Left hindlimb (tissue), 1 donor: ENCODE data around the gene IGFL4.

Source experiments
- DNase-seq: peaks from one replicate; pipeline ENCODE4 v3.0.0-alpha.2; 2018

Gene IGFL4

GRCh38 chr19:46060012-46060411 is 19.2 kb upstream of the IGFL4 start:
- no peak for DNase-seq

GRCh38 chr19:46058778-46059177 is 18.0 kb upstream of the IGFL4 start:
- no peak for DNase-seq

DNA sequence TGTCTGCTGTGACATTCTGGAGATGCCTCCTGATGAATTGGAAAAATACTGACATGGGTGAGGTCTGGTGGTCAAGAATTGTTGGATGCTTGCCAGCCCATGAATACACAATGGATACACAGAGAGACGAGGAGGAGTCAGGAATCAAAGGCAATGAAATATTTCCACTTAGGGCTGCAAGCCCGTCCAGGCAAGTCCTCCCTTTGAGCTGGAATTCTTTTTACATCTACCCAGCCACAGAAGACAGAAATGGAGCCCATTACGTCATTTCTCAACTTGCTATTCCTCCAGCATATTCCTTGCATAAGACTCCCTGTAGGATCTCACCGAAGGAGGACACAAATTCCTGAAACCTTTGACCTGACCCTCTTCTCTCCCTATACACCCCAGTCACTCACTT is 15.7 kb upstream of the IGFL4 start:
- no peak for DNase-seq

- no peak for DNase-seq
These were observed 12.1 kb upstream of the IGFL4 start for GRCh38 chr19:46052896-46053295.

GRCh38 chr19:46049597-46049996 is 8.8 kb upstream of the IGFL4 start:
- no peak for DNase-seq

DNA sequence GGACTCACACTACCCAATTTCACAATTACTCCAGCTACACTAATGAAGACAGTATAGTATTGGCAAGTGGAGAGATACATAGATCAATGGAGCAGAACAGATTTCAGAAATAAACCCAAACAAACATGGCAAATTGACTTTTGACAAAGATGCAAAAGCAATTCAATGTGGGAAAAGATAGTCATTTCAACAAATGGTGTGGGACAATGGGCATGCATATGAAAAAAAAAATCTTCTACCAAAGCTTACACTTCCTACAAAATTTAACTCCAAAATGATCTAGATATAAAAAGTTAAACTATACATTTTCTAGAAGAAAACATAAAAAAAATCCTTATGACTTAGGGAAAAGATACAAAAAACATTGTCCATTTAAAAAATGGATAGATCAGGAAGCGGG is 2.7 kb upstream of the IGFL4 start:
- no peak for DNase-seq

GRCh38 chr19:46042252-46042883 is 1.6 kb upstream of the IGFL4 start:
- no peak for DNase-seq

DNA sequence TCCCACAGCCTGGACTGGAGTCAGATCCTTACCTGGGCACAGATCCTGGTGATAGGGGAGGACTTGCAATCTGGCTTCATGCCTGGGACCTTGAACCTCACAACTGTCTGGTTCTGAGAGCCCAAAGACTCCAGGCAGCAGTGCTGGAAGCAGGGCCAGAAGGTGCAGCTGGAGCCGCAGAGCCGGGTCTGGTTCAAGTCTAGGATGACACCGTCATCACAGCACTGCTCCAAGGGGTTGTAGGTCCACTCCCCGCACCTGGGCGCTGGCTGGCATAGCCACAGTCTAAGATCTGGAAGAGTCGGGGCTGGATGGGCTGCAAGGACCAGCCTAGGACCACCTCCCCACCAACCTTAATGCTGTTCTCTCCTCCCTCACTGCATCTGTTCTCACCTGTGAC is 677 bp downstream of the IGFL4 start:
- DNase-seq = no peak

GRCh38 chr19:46036744-46037128 is 4.1 kb downstream of the IGFL4 start:
- DNase-seq = no peak

DNA sequence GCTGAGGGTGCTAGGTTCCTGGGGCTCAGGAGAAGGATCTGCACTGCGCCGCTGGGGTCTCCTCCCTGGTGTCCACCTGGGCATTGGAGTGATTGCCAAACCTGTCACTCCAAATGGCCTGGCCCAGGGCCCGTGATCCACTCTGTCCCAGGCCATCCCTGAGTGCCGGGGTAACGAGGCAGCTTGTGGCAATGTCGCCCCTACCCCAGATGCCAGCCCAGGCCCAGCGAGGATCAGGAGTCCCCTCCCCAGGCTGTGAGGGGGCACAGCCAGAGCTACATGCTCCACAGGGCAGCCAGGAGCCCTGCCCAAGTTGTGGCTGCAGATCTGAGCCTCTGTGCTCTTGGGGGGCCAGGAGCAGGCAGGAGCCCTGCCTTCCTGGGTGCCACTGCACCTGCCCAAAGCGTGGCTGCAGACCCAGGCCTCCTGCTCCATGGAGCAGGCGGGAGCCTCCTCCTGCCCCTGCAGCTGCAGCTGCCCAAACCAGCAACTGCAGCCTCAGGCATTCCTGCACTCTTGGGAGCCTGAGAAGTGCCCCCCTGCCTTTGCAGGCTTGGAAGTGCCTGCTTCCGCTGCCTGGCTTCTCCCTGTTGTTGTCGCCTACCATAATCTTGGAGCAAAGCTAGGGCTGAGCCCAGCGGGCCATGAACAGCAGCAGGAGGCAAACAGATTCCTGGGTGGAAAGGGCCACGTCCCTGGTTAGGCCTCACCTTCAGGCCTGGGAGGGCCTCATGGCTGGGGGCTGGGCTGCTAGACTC is 4.6 kb downstream of the IGFL4 start:
- no peak for DNase-seq

DNA sequence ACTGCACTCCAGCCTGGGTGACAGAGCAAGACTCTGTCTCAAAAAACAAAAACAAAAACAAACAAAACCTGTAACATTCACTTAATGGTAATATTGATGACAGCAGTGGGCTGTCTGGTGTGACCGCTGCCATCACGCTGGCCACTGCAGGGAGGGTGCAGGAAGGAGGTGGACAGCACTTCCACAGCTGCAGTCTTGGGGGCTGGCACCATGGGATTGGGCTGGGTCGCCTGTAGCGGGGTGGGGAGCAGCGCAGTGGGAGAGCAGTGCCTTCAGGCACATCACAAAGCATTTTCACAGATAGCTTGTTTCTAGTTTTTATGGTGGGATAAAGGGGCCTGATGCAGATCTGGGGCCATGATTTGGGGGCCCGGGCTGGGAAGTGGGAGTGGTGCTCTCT is 5.3 kb downstream of the IGFL4 start:
- DNase-seq = no peak

- no peak for DNase-seq
These were observed 7.4 kb downstream of the IGFL4 start for GRCh38 chr19:46033401-46033800.

DNA sequence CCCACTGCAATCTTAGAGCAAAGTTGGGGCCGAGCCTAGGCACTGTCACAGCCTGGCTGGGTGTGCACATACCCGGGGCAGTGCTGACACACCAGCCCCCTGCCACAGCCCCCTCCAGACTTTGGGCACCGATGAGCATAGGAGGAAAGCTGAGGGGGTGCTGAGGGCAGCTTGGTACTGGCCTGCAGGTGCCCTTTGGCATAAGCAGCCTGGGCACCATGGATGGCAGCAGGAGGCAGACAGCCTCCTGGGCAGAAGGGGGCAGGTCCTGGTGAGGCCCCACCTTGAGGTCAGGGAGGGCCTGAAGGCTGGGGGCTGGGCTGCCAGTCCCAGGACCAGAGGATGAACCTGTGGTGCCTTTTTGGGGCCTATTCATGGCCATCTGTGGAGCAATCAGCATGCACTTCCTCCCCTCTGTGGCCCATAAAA is 8.2 kb downstream of the IGFL4 start:
- DNase-seq = no peak

- DNase-seq = no peak
These were observed 8.8 kb downstream of the IGFL4 start for GRCh38 chr19:46031781-46032596.

GRCh38 chr19:46030812-46031550 is 9.8 kb downstream of the IGFL4 start:
- DNase-seq = no peak

DNA sequence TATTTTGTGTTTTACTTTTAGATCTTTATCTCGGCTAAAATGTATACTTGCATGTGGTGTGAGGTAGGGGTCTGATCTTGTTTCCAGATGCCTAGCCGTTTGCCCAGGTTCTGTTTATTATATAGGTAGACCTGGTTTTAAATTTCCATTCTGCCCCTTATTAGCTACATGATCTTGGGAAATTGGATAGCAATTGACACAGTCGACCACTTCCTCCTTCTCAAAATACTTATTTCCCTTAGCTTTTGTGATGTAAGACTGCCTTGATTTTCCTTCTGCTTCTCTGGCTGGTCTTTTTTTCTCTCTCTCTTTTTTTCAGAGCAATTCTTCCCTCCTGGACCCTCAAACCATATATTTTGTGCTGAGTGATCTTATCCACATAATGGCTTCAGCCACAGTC is 15.0 kb downstream of the IGFL4 start:
- no peak for DNase-seq

DNA sequence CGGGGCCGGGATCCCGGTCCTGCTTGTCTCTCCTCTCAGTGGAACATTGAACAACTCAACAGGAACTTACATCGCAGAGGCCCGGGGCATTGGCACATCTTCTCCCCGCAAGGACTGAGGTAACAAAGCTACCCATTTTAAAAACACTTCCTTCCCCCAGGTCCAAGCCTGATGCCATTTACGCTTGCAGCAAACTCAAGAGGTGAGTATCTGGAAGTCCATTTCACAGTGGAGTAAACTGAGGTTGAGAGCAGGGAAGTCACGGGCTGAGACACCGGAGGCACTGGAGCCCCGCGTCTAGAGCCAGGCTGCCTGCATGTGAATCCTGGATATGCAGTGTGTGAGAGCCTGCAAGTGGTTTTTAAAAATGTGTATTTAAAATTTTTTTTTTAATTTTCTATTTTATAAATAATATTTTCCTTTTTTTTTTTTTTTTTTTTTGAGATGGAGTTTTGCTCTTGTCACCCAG is 17.5 kb downstream of the IGFL4 start:
- no peak for DNase-seq

GRCh38 chr19:46022431-46023310 is 18.1 kb downstream of the IGFL4 start, which contains the start of gene PGLYRP1:
Gene PGLYRP1 (minus strand): TSS chr19:46023053. CDS start chr19:46023021, 32 bp downstream.
- DNase-seq = no peak

- DNase-seq = no peak
These were observed 18.8 kb downstream of the IGFL4 start for GRCh38 chr19:46022061-46022430.

GRCh38 chr19:46021531-46022041 is 19.2 kb downstream of the IGFL4 start:
- DNase-seq = no peak

GRCh38 chr19:46020819-46021125 is 20.0 kb downstream of the IGFL4 start:
- DNase-seq = no peak

- DNase-seq = no peak
These were observed 21.5 kb downstream of the IGFL4 start for GRCh38 chr19:46019270-46019669.
